OCI-LY1 (cell line): ENCODE data around the gene TMC7.

Experiments used
- H2AFZ ChIP-seq: fragments of 200-600 bp; sonication (generic), shearing (Covaris generic); 2 replicates; pipeline ENCODE4 v1.6.0; 2014; ENCODE audit warnings: antibody characterized with exemption, mild to moderate bottlenecking, low read length
- H3F3A ChIP-seq: fragments of 200-600 bp; sonication (generic), shearing (Covaris generic); 2 replicates; pipeline ENCODE4 v1.6.0; 2014; ENCODE audit warnings: mild to moderate bottlenecking, antibody characterized with exemption, low read length, moderate library complexity; ENCODE audit not compliant: insufficient read depth
- H3K27ac ChIP-seq: fragments of 200-600 bp; sonication (generic); 2 replicates; pipeline ENCODE4 v1.5.1; 2014; ENCODE audit warnings: low read length, mixed run types, mild to moderate bottlenecking, low read depth; ENCODE audit not compliant: poor library complexity, severe bottlenecking
- H3K27me3 ChIP-seq: fragments of 200-600 bp; sonication (generic); 2 replicates; pipeline ENCODE4 v1.6.0; 2014; ENCODE audit warnings: antibody characterized with exemption, mild to moderate bottlenecking, low read length, moderate library complexity; ENCODE audit not compliant: insufficient read depth
- H3K36me3 ChIP-seq: fragments of 200-600 bp; sonication (generic); 2 replicates; pipeline ENCODE4 v1.6.1; 2014; ENCODE audit warnings: mild to moderate bottlenecking, antibody characterized with exemption, low read length, moderate library complexity, mixed read lengths; ENCODE audit not compliant: insufficient read depth
- H3K4me1 ChIP-seq: fragments of 200-600 bp; sonication (generic); 2 replicates; pipeline ENCODE4 v1.5.1; 2014; ENCODE audit warnings: mild to moderate bottlenecking, low read length, moderate library complexity; ENCODE audit not compliant: insufficient read depth, severe bottlenecking
- H3K4me2 ChIP-seq: fragments of 200-600 bp; sonication (generic), shearing (Covaris generic); 2 replicates; pipeline ENCODE4 v1.6.1; 2014; ENCODE audit warnings: low read length
- H3K4me3 ChIP-seq: fragments of 200-600 bp; sonication (generic); 2 replicates; pipeline ENCODE4 v1.5.1; 2014; ENCODE audit warnings: low read length, low read depth, mild to moderate bottlenecking, mixed read lengths; ENCODE audit not compliant: poor library complexity, severe bottlenecking
- H3K79me2 ChIP-seq: fragments of 200-600 bp; shearing (Covaris generic); 2 replicates; pipeline ENCODE4 v1.6.1; 2016; ENCODE audit warnings: mixed run types, low read length, mixed read lengths; ENCODE audit not compliant: insufficient read depth
- H3K9ac ChIP-seq: fragments of 200-600 bp; sonication (generic), shearing (Covaris generic); 2 replicates; pipeline ENCODE4 v1.6.1; 2014; ENCODE audit warnings: mild to moderate bottlenecking, low read length, mixed read lengths
- H3K9me2 ChIP-seq: fragments of 200-600 bp; sonication (generic), shearing (Covaris generic); 2 replicates; pipeline ENCODE4 v1.6.1; 2014; ENCODE audit warnings: low read depth, mild to moderate bottlenecking, low read length, mixed read lengths
- H3K9me3 ChIP-seq: fragments of 200-600 bp; shearing (Covaris generic); 2 replicates; pipeline ENCODE4 v1.6.1; 2014; ENCODE audit warnings: low read length, mixed read lengths
- H4K20me1 ChIP-seq: fragments of 200-600 bp; sonication (generic), shearing (Covaris generic); 2 replicates; pipeline ENCODE4 v1.6.0; 2016; ENCODE audit warnings: mild to moderate bottlenecking, low read length; ENCODE audit not compliant: insufficient read depth
- CTCF ChIP-seq: fragments of 200-600 bp; sonication (generic), shearing (Covaris generic); IDR thresholded peaks from 2 replicates; pipeline ENCODE4 v1.5.1; 2017; ENCODE audit warnings: mild to moderate bottlenecking, antibody characterized with exemption, low read length, moderate library complexity, mixed read lengths
- EZH2 ChIP-seq: fragments of 200-600 bp; sonication (generic), shearing (Covaris generic); IDR thresholded peaks from 2 replicates; pipeline ENCODE4 v1.8.0; 2017; ENCODE audit warnings: borderline replicate concordance, mixed run types, mild to moderate bottlenecking, antibody characterized with exemption, low read length, moderate library complexity, mixed read lengths

The TMC7 gene

GRCh38 chr16:19073863-19074262, 90.1 kb downstream of the TMC7 start:
- H3K9me3 ChIP-seq, result no peaks in the 10 kb centered on the region
- H3K4me2 ChIP-seq, result no peak overlapping the region
- no peaks in the 10 kb centered on the region for H4K20me1 ChIP-seq
- no peak for TF ChIP-seq EZH2
- no peak for TF ChIP-seq CTCF
- peaks cover 27% of the 10 kb centered on the region for H3K36me3 ChIP-seq
- no peak overlapping the region for H2AFZ ChIP-seq
- no peaks in the 10 kb centered on the region for H3K27me3 ChIP-seq
- H3K79me2 ChIP-seq, result no peaks in the 10 kb centered on the region
- no peak overlapping the region for H3K9ac ChIP-seq
- H3K9me2 ChIP-seq, result no peaks in the 10 kb centered on the region
- H3K4me1 ChIP-seq, result peaks cover 6% of the 10 kb centered on the region
- H3K4me3 ChIP-seq, result no peak overlapping the region
- no peak overlapping the region for H3K27ac ChIP-seq
- H3F3A ChIP-seq, result no peaks in the 10 kb centered on the region

GRCh38 chr16:19075511-19075910, 91.8 kb downstream of the TMC7 start:
- Histone ChIP-seq H3F3A (no peaks in the 10 kb centered on the region), H3K9ac (no peak overlapping the region), H3K4me3 (no peak overlapping the region), H3K36me3 (peaks cover 39% of the 10 kb centered on the region), H4K20me1 (no peaks in the 10 kb centered on the region), H3K9me2 (no peaks in the 10 kb centered on the region), H3K4me1 (no peaks in the 10 kb centered on the region), H3K4me2 (no peak overlapping the region), H3K79me2 (no peaks in the 10 kb centered on the region), H3K27me3 (no peaks in the 10 kb centered on the region), H3K27ac (no peak overlapping the region), H2AFZ (no peak overlapping the region), H3K9me3 (no peaks in the 10 kb centered on the region)
- TF ChIP-seq CTCF (no peak), EZH2 (no peak)

GRCh38 chr16:19077879-19078278, 94.1 kb downstream of the TMC7 start:
- Histone ChIP-seq H3K36me3 (peaks cover 54% of the 10 kb centered on the region), H3F3A (no peaks in the 10 kb centered on the region)
- no peak for TF ChIP-seq CTCF
- no peak for TF ChIP-seq EZH2

More at GRCh38 chr16:19077879-19078278, 94.1 kb downstream of the TMC7 start:
- Histone ChIP-seq H3K27ac (no peak overlapping the region), H3K9me3 (no peaks in the 10 kb centered on the region; the same call in 1 of the 2 replicates), H3K4me3 (no peak overlapping the region), H3K9me2 (no peaks in the 10 kb centered on the region), H3K79me2 (no peaks in the 10 kb centered on the region), H2AFZ (no peak overlapping the region), H3K4me2 (no peak overlapping the region), H3K27me3 (no peaks in the 10 kb centered on the region), H3K9ac (no peak overlapping the region), H4K20me1 (no peaks in the 10 kb centered on the region), H3K4me1 (no peaks in the 10 kb centered on the region)
